ENCODE results near the gene SPTB.

SPTB gene

DNA sequence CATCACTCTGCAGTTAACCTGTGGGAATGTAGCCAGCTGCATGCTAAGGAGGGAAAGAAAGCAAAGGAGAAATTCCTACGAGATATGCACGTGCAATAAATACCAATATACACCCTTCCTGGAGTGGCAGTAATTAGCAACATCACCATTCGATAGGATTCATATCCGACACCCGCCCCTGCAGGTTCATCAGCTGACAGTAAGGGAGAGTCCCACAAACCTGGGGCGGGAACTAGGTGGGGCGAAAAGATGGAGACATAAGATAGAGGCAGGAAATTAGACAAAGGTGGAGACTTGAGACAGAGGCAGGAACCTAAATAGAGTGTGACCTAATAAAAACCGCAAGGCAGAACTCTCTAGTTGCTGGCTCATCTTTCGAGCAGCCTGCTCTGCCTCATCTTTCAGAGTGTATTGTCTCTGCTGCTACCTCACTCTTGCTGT, 123.9 kb downstream of the SPTB start:
- no peak for DNase-seq (ENCODE audit: extremely low spot score)
- TF ChIP-seq ELF4 (IDR thresholded peaks at IDR 0.05) (no peak), ARNT (IDR thresholded peaks at IDR 0.05) (no peak), LEF1 (IDR thresholded peaks at IDR 0.05; ENCODE audit: borderline replicate concordance) (no peak), SUZ12 (IDR thresholded peaks at IDR 0.05) (no peak), SP1 (IDR thresholded peaks at IDR 0.05) (no peak), TARDBP (IDR thresholded peaks at IDR 0.05) (no peak), HDGF (IDR thresholded peaks at IDR 0.05; ENCODE audit: borderline replicate concordance) (no peak), L3MBTL2 (conservative IDR thresholded peaks at IDR 0.05) (no peak), NFRKB (IDR thresholded peaks at IDR 0.05) (no peak), FOXA1 (IDR thresholded peaks at IDR 0.05) (no peak), ZNF384 (IDR thresholded peaks at IDR 0.05) (no peak), BHLHE40 (IDR thresholded peaks at IDR 0.05; ENCODE audit: borderline replicate concordance) (no peak), CTBP1 (IDR thresholded peaks at IDR 0.05; ENCODE audit: borderline replicate concordance) (no peak), FOXM1 (IDR thresholded peaks at IDR 0.05; ENCODE audit: borderline replicate concordance) (no peak), FOXK2 (IDR thresholded peaks at IDR 0.05) (no peak)
- TF ChIP-seq, protein P1, sequence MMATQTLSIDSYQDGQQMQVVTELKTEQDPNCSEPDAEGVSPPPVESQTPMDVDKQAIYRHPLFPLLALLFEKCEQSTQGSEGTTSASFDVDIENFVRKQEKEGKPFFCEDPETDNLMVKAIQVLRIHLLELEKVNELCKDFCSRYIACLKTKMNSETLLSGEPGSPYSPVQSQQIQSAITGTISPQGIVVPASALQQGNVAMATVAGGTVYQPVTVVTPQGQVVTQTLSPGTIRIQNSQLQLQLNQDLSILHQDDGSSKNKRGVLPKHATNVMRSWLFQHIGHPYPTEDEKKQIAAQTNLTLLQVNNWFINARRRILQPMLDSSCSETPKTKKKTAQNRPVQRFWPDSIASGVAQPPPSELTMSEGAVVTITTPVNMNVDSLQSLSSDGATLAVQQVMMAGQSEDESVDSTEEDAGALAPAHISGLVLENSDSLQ (IDR thresholded peaks at IDR 0.05) = no peak
- POLR2A ChIA-PET = no interaction called here
- CTCF ChIA-PET = interaction anchor here (1.1 kb wide), 1 partner anchor 17 kb away, joined by 3 read pairs; no protein-coding TSS in a partner anchor

DNA sequence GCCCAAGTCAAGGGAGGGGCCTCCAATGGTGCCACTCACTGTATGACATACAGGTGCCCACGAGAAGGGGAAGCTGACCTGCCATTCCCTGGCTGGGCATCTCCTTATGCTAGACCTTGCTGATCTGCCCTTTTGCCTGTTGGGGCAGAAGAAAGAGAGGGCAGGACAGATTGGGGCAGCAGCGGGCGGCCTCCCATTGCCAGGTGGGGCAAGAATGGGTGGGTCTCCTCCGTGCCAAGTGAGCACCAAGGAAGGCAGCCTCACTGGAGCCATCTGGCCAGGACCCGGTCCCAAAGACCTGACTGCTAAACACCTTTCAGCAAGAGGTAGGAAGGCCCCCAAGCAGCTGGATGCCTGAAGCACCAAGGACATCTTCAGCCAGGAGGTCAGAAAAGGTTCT, 125.0 kb downstream of the SPTB start:
- CTCF ChIA-PET = no interaction called here

DNA sequence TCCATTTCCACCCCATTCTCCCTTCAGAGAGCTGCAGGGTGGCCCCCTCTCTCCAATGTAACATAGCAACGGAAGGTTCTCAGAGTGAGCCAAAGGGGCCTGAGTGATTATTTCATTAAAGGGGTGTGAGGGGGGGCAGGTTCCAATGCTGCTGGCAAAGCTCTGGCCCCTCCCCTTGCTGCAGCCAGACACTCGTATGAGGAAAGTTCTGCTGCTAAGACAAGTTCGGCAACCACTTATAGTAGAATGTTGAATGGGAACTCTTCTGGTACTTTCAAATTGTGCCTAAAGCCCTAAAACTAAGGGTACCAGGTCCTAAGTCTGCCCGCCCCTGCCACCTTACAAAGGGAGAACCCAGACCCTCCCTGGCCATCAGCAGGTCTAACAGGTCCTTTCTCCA, 125.7 kb downstream of the SPTB start:
- ChIA-PET CTCF (no interaction called here), POLR2A (no interaction called here)
- no peak for DNase-seq (ENCODE audit: extremely low spot score)
- TF ChIP-seq, protein P1 (IDR thresholded peaks at IDR 0.05) = no peak
- TF ChIP-seq CTBP1 (IDR thresholded peaks at IDR 0.05; ENCODE audit: borderline replicate concordance) = no peak
- no peak for TF ChIP-seq ARNT (IDR thresholded peaks at IDR 0.05)
- TF ChIP-seq LEF1 (IDR thresholded peaks at IDR 0.05; ENCODE audit: borderline replicate concordance) = no peak
- TF ChIP-seq SP1 (IDR thresholded peaks at IDR 0.05) = no peak
- TF ChIP-seq FOXA1 (IDR thresholded peaks at IDR 0.05) = no peak
- TF ChIP-seq FOXK2 (IDR thresholded peaks at IDR 0.05) = no peak
- no peak for TF ChIP-seq ZNF384 (IDR thresholded peaks at IDR 0.05)
- TF ChIP-seq NFRKB (IDR thresholded peaks at IDR 0.05) = no peak
- TF ChIP-seq TARDBP (IDR thresholded peaks at IDR 0.05) = no peak
- no peak for TF ChIP-seq FOXM1 (IDR thresholded peaks at IDR 0.05; ENCODE audit: borderline replicate concordance)
- no peak for TF ChIP-seq HDGF (IDR thresholded peaks at IDR 0.05; ENCODE audit: borderline replicate concordance)
- no peak for TF ChIP-seq L3MBTL2 (conservative IDR thresholded peaks at IDR 0.05)
- no peak for TF ChIP-seq SUZ12 (IDR thresholded peaks at IDR 0.05)
- no peak for TF ChIP-seq BHLHE40 (IDR thresholded peaks at IDR 0.05; ENCODE audit: borderline replicate concordance)
- TF ChIP-seq ELF4 (IDR thresholded peaks at IDR 0.05) = no peak

More for the DNA sequence above, 125.0 kb downstream of the SPTB start:
- POLR2A ChIA-PET = no interaction called here
- no peak for DNase-seq (ENCODE audit: extremely low spot score)
- TF ChIP-seq HDGF (IDR thresholded peaks at IDR 0.05; ENCODE audit: borderline replicate concordance) (no peak), TARDBP (IDR thresholded peaks at IDR 0.05) (no peak), ELF4 (IDR thresholded peaks at IDR 0.05) (no peak)

DNA sequence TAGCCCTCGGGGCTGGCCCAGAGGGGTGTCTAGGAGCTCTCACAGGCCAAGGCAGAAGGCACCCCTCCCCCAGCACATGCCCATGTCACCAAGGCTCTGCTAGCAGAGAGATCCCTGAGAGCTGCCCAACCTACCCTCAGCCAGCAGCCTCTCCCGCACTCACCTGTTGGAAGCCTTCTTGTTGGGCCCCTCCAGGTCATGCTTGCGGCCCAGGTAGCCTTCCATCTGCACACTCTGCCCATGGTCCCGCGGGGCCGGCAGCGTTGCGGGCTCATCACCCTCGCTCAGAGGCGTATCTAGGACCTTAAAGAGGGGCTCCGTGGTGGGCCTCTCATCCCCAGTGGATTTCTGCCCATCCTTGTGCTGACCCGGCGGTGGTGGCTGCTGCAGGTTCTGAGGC, 126.3 kb downstream of the SPTB start:
- CTCF ChIA-PET = no interaction called here
- no peak for DNase-seq (ENCODE audit: extremely low spot score)
- POLR2A ChIA-PET = no interaction called here
- TF ChIP-seq TARDBP (IDR thresholded peaks at IDR 0.05) = no peak
- TF ChIP-seq SP1 (IDR thresholded peaks at IDR 0.05) = no peak
- TF ChIP-seq CTBP1 (IDR thresholded peaks at IDR 0.05; ENCODE audit: borderline replicate concordance) = no peak
- no peak for TF ChIP-seq FOXK2 (IDR thresholded peaks at IDR 0.05)
- no peak for TF ChIP-seq BHLHE40 (IDR thresholded peaks at IDR 0.05; ENCODE audit: borderline replicate concordance)
- TF ChIP-seq NFRKB (IDR thresholded peaks at IDR 0.05) = no peak
- no peak for TF ChIP-seq SUZ12 (IDR thresholded peaks at IDR 0.05)
- no peak for TF ChIP-seq LEF1 (IDR thresholded peaks at IDR 0.05; ENCODE audit: borderline replicate concordance)
- TF ChIP-seq L3MBTL2 (conservative IDR thresholded peaks at IDR 0.05) = no peak
- no peak for TF ChIP-seq HDGF (IDR thresholded peaks at IDR 0.05; ENCODE audit: borderline replicate concordance)
- no peak for TF ChIP-seq ARNT (IDR thresholded peaks at IDR 0.05)
- no peak for TF ChIP-seq FOXA1 (IDR thresholded peaks at IDR 0.05)
- no peak for TF ChIP-seq FOXM1 (IDR thresholded peaks at IDR 0.05; ENCODE audit: borderline replicate concordance)
- TF ChIP-seq ZNF384 (IDR thresholded peaks at IDR 0.05) = no peak
- TF ChIP-seq, protein P1 (IDR thresholded peaks at IDR 0.05) = no peak

DNA sequence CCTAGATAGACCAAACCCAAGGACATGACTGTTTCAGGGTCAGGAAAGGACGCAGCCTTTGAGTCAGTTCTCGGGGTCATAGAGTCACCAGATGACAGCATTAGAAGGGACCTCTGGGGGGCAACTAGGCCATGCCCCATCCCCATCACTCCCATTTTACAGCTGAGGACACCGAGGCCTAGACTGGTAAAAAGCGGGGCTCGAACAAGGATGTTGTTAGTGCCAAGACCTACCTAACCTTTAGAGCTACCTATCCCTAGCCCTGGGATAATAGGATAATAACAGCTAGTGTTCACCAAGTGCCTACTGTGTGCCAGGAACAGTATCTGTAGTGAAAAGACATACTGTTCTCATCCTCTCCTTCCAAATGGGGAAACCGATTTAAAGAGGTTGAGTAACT, 126.8 kb downstream of the SPTB start:
- no peak for DNase-seq (ENCODE audit: extremely low spot score)
- TF ChIP-seq ELF4 (IDR thresholded peaks at IDR 0.05) = no peak
- TF ChIP-seq BHLHE40 (IDR thresholded peaks at IDR 0.05; ENCODE audit: borderline replicate concordance) = no peak
- no peak for TF ChIP-seq L3MBTL2 (conservative IDR thresholded peaks at IDR 0.05)
- TF ChIP-seq NFRKB (IDR thresholded peaks at IDR 0.05) = no peak
- no peak for TF ChIP-seq FOXA1 (IDR thresholded peaks at IDR 0.05)
- no peak for TF ChIP-seq LEF1 (IDR thresholded peaks at IDR 0.05; ENCODE audit: borderline replicate concordance)
- no peak for TF ChIP-seq ARNT (IDR thresholded peaks at IDR 0.05)
- TF ChIP-seq ZNF384 (IDR thresholded peaks at IDR 0.05) = no peak
- no peak for TF ChIP-seq SUZ12 (IDR thresholded peaks at IDR 0.05)
- TF ChIP-seq FOXM1 (IDR thresholded peaks at IDR 0.05; ENCODE audit: borderline replicate concordance) = no peak
- no peak for TF ChIP-seq SP1 (IDR thresholded peaks at IDR 0.05)
- no peak for TF ChIP-seq CTBP1 (IDR thresholded peaks at IDR 0.05; ENCODE audit: borderline replicate concordance)
- no peak for TF ChIP-seq HDGF (IDR thresholded peaks at IDR 0.05; ENCODE audit: borderline replicate concordance)
- TF ChIP-seq, protein P1 (IDR thresholded peaks at IDR 0.05) = no peak
- TF ChIP-seq FOXK2 (IDR thresholded peaks at IDR 0.05) = no peak
- TF ChIP-seq TARDBP (IDR thresholded peaks at IDR 0.05) = no peak
- ChIA-PET CTCF (no interaction called here), POLR2A (no interaction called here)
